ENCODE data around the gene FAM3D.

DNA sequence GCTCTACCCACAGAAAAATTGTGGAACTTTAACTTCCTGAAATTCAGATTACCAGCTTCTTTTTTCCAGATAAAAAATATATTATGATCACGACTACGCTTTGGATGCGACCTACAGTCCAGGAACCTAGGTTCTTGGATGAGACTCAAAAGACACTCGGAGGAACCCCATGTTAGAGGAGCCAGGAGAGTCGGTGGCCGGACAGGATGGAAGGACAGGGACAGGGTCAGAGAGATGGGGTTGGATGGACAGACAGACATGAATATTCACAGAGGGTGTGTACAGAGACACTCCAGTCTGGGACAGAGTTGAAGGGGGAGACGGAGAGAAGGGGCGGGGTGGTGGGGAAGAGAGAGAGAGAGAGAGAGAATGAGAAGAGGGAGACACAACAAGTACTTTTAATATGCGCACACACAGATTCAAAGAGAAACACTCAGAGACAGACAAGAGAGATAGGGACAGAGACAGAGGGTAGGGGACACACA is 9.5 kb downstream of the FAM3D start:
- TF ChIP-seq CTCF (conservative IDR thresholded peaks at IDR 0.05; ENCODE audit: low read depth, low read length) (no peak), EZH2phosphoT487 (IDR thresholded peaks at IDR 0.05; ENCODE audit: borderline replicate concordance, low read length) (no peak), EZH2 (IDR thresholded peaks at IDR 0.05; ENCODE audit: low read length, unreplicated experiment) (no peak)
